ENCODE results near the gene CYP4F2.

- TF ChIP-seq EZH2 (IDR thresholded peaks at IDR 0.05; ENCODE audit: borderline replicate concordance, low read depth, low read length, severe bottlenecking) (no peak), CTCF (IDR thresholded peaks at IDR 0.05; ENCODE audit: extremely low read depth in 1 of 2, insufficient read depth in 1 of 2, low read depth in 1 of 2, low read length in 2 of 2) (no peak), POLR2A (IDR thresholded peaks at IDR 0.05; ENCODE audit: low read depth, low read length) (no peak)
Observed at GRCh38 chr19:15915109-15915508, 17.2 kb upstream of the CYP4F2 start.

All from endothelial cell of umbilical vein (primary cell).